Eye (tissue), 1 donor: ENCODE data around the gene CLDN9.
"Not testable (repeated sequence)": the region's sequence is repeated elsewhere in the genome, so short reads cannot be mapped to it uniquely, and the experiment has no call there.

Experiments used
- DNase-seq: peaks from one replicate; pipeline ENCODE4 v3.0.0-alpha.2; 2015

Gene CLDN9

GRCh38 chr16:3035972-3036725, 23.4 kb downstream of the CLDN9 start:
- DNase-seq = no peak

- no peak for DNase-seq
These were observed 24.1 kb downstream of the CLDN9 start, which contains the start of gene BICDL2 for GRCh38 chr16:3036726-3037315. BICDL2 (minus strand) TSS chr16:3036944; CDS start chr16:3035496, 1,448 bp downstream.

- DNase-seq = no peak
These were observed 25.5 kb downstream of the CLDN9 start for GRCh38 chr16:3038256-3038655.

GRCh38 chr16:3038896-3039295, 26.2 kb downstream of the CLDN9 start:
- DNase-seq = no peak

- no peak for DNase-seq
These were observed 29.7 kb downstream of the CLDN9 start for GRCh38 chr16:3042376-3042775.

GRCh38 chr16:3044708-3045107, 32.0 kb downstream of the CLDN9 start:
- DNase-seq = no peak

GRCh38 chr16:3045758-3046640, 33.3 kb downstream of the CLDN9 start, which contains the start of gene MMP25:
MMP25 (plus strand) TSS chr16:3046561; CDS start chr16:3046918, 357 bp downstream.
- DNase-seq = peak; percentile 60

- DNase-seq = peak; percentile 25
These were observed 34.1 kb downstream of the CLDN9 start for GRCh38 chr16:3046641-3047386.

GRCh38 chr16:3047387-3047720, 34.6 kb downstream of the CLDN9 start:
- DNase-seq = no peak

GRCh38 chr16:3049921-3050481, 37.3 kb downstream of the CLDN9 start:
- no peak for DNase-seq

- no peak for DNase-seq
These were observed 37.8 kb downstream of the CLDN9 start for GRCh38 chr16:3050487-3050886.

GRCh38 chr16:3051009-3051408, 38.3 kb downstream of the CLDN9 start:
- no peak for DNase-seq

- no peak for DNase-seq
These were observed 38.8 kb downstream of the CLDN9 start for GRCh38 chr16:3051494-3051893.

- not testable (repeated sequence) for DNase-seq
These were observed 40.0 kb downstream of the CLDN9 start for GRCh38 chr16:3052571-3053329.

GRCh38 chr16:3053330-3053710, 40.6 kb downstream of the CLDN9 start:
- DNase-seq = not testable (repeated sequence)

GRCh38 chr16:3054965-3055733, 42.4 kb downstream of the CLDN9 start:
- DNase-seq = no peak

GRCh38 chr16:3055734-3056115, 43.0 kb downstream of the CLDN9 start:
- not testable (repeated sequence) for DNase-seq

GRCh38 chr16:3056336-3057180, 43.8 kb downstream of the CLDN9 start:
- no peak for DNase-seq

GRCh38 chr16:3057181-3058138, 44.7 kb downstream of the CLDN9 start:
- DNase-seq = no peak
